ENCODE data around the gene COX19. TPM values are rescaled to one million over a fixed set of nuclear protein-coding genes. Genes with fewer than 3 reads are reported as not detected.

COX19 gene
- total and polyA plus RNA-seq, 4 donors: 5.6 to 17.0 (median 8.0) TPM

- Histone ChIP-seq H3K27ac (ENCODE audit: low read depth in 1 of 2, low read length in 1 of 2) (no peak overlapping the region), H3K9me3 (ENCODE audit: control insufficient read depth in 4 of 4, insufficient read depth in 3 of 4, low read length in 3 of 4) (no peaks in the 10 kb centered on the region), H3K4me1 (ENCODE audit: control insufficient read depth in 5 of 5, insufficient read depth in 5 of 5, low read length in 5 of 5) (peaks cover 0 to 31% (median 12%) of the 10 kb centered on the region in 5 donors), H3K4me3 (no peak overlapping the region), H3K36me3 (ENCODE audit: control insufficient read depth in 4 of 4, insufficient read depth in 4 of 4, low read length in 4 of 4) (peaks cover 13 to 27% (median 23%) of the 10 kb centered on the region in 4 donors), H3K27me3 (ENCODE audit: control insufficient read depth in 3 of 3, insufficient read depth in 3 of 3, low read length in 2 of 3) (no peaks in the 10 kb centered on the region), H3K9ac (ENCODE audit: insufficient read depth in 1 of 2, low read length in 2 of 2) (no peak overlapping the region)
- TF ChIP-seq CTCF (IDR thresholded peaks at IDR 0.05; ENCODE audit: control extremely low read depth, extremely low read depth): no peak
- WGBS, 2 donors: 60 to 71% methylated on average over 10 of the region's 10 CpGs
- no peak for DNase-seq
- no peak for ATAC-seq (ENCODE audit: insufficient read depth, low FRiP score)
Observed at GRCh38 chr7:972676-973309, 2.6 kb downstream of the COX19 start.

GRCh38 chr7:972110-972509 lies 3.2 kb downstream of the COX19 start:
- H3K27ac ChIP-seq (ENCODE audit: low read depth in 1 of 2, low read length in 1 of 2): no peak overlapping the region
- H3K4me1 ChIP-seq (ENCODE audit: control insufficient read depth in 5 of 5, insufficient read depth in 5 of 5, low read length in 5 of 5): peaks cover 0 to 25% (median 6%) of the 10 kb centered on the region in 5 donors
- DNase-seq: no peak
- no peaks in the 10 kb centered on the region for H3K27me3 ChIP-seq (ENCODE audit: control insufficient read depth in 3 of 3, insufficient read depth in 3 of 3, low read length in 2 of 3)
- TF ChIP-seq CTCF (IDR thresholded peaks at IDR 0.05; ENCODE audit: control extremely low read depth, extremely low read depth): no peak
- H3K4me3 ChIP-seq: no peak overlapping the region
- 90 to 93% methylated on average over 12 of the region's 12 CpGs for WGBS, 2 donors
- no peak overlapping the region for H3K9ac ChIP-seq (ENCODE audit: insufficient read depth in 1 of 2, low read length in 2 of 2)
- H3K9me3 ChIP-seq (ENCODE audit: control insufficient read depth in 4 of 4, insufficient read depth in 3 of 4, low read length in 3 of 4): no peaks in the 10 kb centered on the region
- peaks cover 13 to 33% (median 24%) of the 10 kb centered on the region in 4 donors for H3K36me3 ChIP-seq (ENCODE audit: control insufficient read depth in 4 of 4, insufficient read depth in 4 of 4, low read length in 4 of 4)
- no peak for ATAC-seq (ENCODE audit: insufficient read depth, low FRiP score)

GRCh38 chr7:970744-971143 lies 4.6 kb downstream of the COX19 start:
- Histone ChIP-seq H3K9ac (ENCODE audit: insufficient read depth in 1 of 2, low read length in 2 of 2) (no peak overlapping the region), H3K4me1 (ENCODE audit: control insufficient read depth in 5 of 5, insufficient read depth in 5 of 5, low read length in 5 of 5) (peaks cover 0 to 14% (median 2%) of the 10 kb centered on the region in 5 donors), H3K27me3 (ENCODE audit: control insufficient read depth in 3 of 3, insufficient read depth in 3 of 3, low read length in 2 of 3) (no peaks in the 10 kb centered on the region), H3K9me3 (ENCODE audit: control insufficient read depth in 4 of 4, insufficient read depth in 3 of 4, low read length in 3 of 4) (no peaks in the 10 kb centered on the region), H3K36me3 (ENCODE audit: control insufficient read depth in 4 of 4, insufficient read depth in 4 of 4, low read length in 4 of 4) (peaks cover 13 to 38% (median 27%) of the 10 kb centered on the region in 4 donors), H3K4me3 (no peak overlapping the region), H3K27ac (ENCODE audit: low read depth in 1 of 2, low read length in 1 of 2) (no peak overlapping the region)
- WGBS, 2 donors: 96 to 98% methylated on average over 6 of the region's 6 CpGs
- DNase-seq (no peak), ATAC-seq (ENCODE audit: insufficient read depth, low FRiP score) (no peak)
- TF ChIP-seq CTCF (IDR thresholded peaks at IDR 0.05; ENCODE audit: control extremely low read depth, extremely low read depth): no peak

GRCh38 chr7:969403-969802 lies 5.9 kb downstream of the COX19 start:
- TF ChIP-seq CTCF (IDR thresholded peaks at IDR 0.05; ENCODE audit: control extremely low read depth, extremely low read depth): no peak
- no peak overlapping the region for H3K9ac ChIP-seq (ENCODE audit: insufficient read depth in 1 of 2, low read length in 2 of 2)
- DNase-seq: no peak
- H3K27me3 ChIP-seq (ENCODE audit: control insufficient read depth in 3 of 3, insufficient read depth in 3 of 3, low read length in 2 of 3): no peaks in the 10 kb centered on the region
- H3K9me3 ChIP-seq (ENCODE audit: control insufficient read depth in 4 of 4, insufficient read depth in 3 of 4, low read length in 3 of 4): no peaks in the 10 kb centered on the region
- no peak for ATAC-seq (ENCODE audit: insufficient read depth, low FRiP score)
- peaks cover 0 to 12% (median 3%) of the 10 kb centered on the region in 5 donors for H3K4me1 ChIP-seq (ENCODE audit: control insufficient read depth in 5 of 5, insufficient read depth in 5 of 5, low read length in 5 of 5)
- H3K4me3 ChIP-seq: no peak overlapping the region
- no peak overlapping the region for H3K27ac ChIP-seq (ENCODE audit: low read depth in 1 of 2, low read length in 1 of 2)
- peaks cover 13 to 38% (median 27%) of the 10 kb centered on the region in 4 donors for H3K36me3 ChIP-seq (ENCODE audit: control insufficient read depth in 4 of 4, insufficient read depth in 4 of 4, low read length in 4 of 4)
- 91 to 96% methylated on average over 11 of the region's 11 CpGs for WGBS, 2 donors

All from lung (tissue), 12 donors.